ENCODE measurements around the gene HOXC5.

- TF ChIP-seq CTCF (IDR thresholded peaks at IDR 0.05) (no peak), POLR2A (IDR thresholded peaks at IDR 0.05) (no peak)
These were observed 8.7 kb upstream of the HOXC5 start for GRCh38 chr12:54024127-54024526.

Data from testis (tissue), 2 donors.